Upper lobe of left lung (tissue), 6 donors: ENCODE data around the gene SLC2A4RG. TPM values are rescaled to one million over a fixed set of nuclear protein-coding genes. Genes with fewer than 3 reads are reported as not detected.

ENCODE experiments used
- ATAC-seq, 2 donors: fragments of 200-7000 bp; cut with Tn5 transposase; one replicate each; pipeline ENCODE4 v1.9.1; 2022; ENCODE audit warnings: mild to moderate bottlenecking in 2 of 2, moderate library complexity in 2 of 2; ENCODE audit not compliant: low FRiP score in 2 of 2
- DNase-seq, 2 donors: peaks; one replicate each; pipeline ENCODE4 v3.0.0-alpha.2; 2019 to 2020
- H3K27ac ChIP-seq, 4 donors: fragments of 200-600 bp; sonication (generic); one replicate each; pipeline ENCODE4 v1.5.1; 2016 to 2019
- H3K27me3 ChIP-seq, 4 donors: fragments of 200-600 bp; sonication (generic); one replicate each; pipeline ENCODE4 v1.5.1; 2017 to 2019
- H3K36me3 ChIP-seq, 4 donors: fragments of 200-600 bp; sonication (generic); one replicate each; pipeline ENCODE4 v1.5.1; 2016 to 2019
- H3K4me1 ChIP-seq, 4 donors: fragments of 200-600 bp; sonication (generic); one replicate each; pipeline ENCODE4 v1.5.1; 2018 to 2019
- H3K4me3 ChIP-seq, 4 donors: fragments of 200-600 bp; sonication (generic); one replicate each; pipeline ENCODE4 v1.5.1; 2017 to 2019; ENCODE audit warnings: mild to moderate bottlenecking in 2 of 4, moderate library complexity in 1 of 4
- H3K9me3 ChIP-seq, 4 donors: fragments of 200-600 bp; sonication (generic); one replicate each; pipeline ENCODE4 v1.5.1; 2018 to 2019
- EP300 ChIP-seq, 4 donors: sonication (generic); formaldehyde crosslinking; IDR thresholded peaks; one replicate each; pipeline ENCODE4 v1.5.1; 2017; ENCODE audit warnings: antibody characterized with exemption in 4 of 4, control low read depth in 2 of 4
- POLR2A ChIP-seq, 4 donors: fragments of 450-650 bp; IDR thresholded peaks; one replicate each; pipeline ENCODE4 v1.5.1; 2016 to 2017; ENCODE audit warnings: antibody characterized with exemption in 4 of 4, mild to moderate bottlenecking in 2 of 4
- POLR2AphosphoS5 ChIP-seq, 2 donors: sonication (generic); formaldehyde crosslinking; IDR thresholded peaks; one replicate each; pipeline ENCODE4 v1.5.1; 2017; ENCODE audit warnings: antibody characterized with exemption in 2 of 2
- WGBS, 2 donors: methylation state at CpG; one replicate each; pipeline ENCODE4 v1.1.5; 2017 to 2018; 5-methylcytosine and 5-hydroxymethylcytosine counted together
- total RNA-seq, 6 donors: library from RNA; depleted of rRNA in 4 of 6; stranded (reverse); fragments of >200 nt in 4 of 6; gene quantifications; one replicate each; pipeline versions ENCODE4 v1.1.0 to v1.2.1, GENCODE V29; 2016 to 2021
- TF ChIP-seq, protein P1 (sequence below), 6 experiments: fragments of 450-650 bp in 4 of 6; fragments of 200-600 bp in 2 of 6; sonication (generic) in 2 of 6; IDR thresholded peaks; one replicate each; pipeline ENCODE4 v1.5.1; 2016 to 2019; ENCODE audit warnings: antibody characterized with exemption in 6 of 6
- donor health status: DM: no; HTN: no; CAD: no; lungs with moderate emphysema.
- donor health status: DM: no; HTN: yes; CAD: no; lungs with severe emphysema.

Gene SLC2A4RG
- total RNA-seq, 6 donors from 2014 or later = 28.8 to 106 (median 71.9) TPM

DNA sequence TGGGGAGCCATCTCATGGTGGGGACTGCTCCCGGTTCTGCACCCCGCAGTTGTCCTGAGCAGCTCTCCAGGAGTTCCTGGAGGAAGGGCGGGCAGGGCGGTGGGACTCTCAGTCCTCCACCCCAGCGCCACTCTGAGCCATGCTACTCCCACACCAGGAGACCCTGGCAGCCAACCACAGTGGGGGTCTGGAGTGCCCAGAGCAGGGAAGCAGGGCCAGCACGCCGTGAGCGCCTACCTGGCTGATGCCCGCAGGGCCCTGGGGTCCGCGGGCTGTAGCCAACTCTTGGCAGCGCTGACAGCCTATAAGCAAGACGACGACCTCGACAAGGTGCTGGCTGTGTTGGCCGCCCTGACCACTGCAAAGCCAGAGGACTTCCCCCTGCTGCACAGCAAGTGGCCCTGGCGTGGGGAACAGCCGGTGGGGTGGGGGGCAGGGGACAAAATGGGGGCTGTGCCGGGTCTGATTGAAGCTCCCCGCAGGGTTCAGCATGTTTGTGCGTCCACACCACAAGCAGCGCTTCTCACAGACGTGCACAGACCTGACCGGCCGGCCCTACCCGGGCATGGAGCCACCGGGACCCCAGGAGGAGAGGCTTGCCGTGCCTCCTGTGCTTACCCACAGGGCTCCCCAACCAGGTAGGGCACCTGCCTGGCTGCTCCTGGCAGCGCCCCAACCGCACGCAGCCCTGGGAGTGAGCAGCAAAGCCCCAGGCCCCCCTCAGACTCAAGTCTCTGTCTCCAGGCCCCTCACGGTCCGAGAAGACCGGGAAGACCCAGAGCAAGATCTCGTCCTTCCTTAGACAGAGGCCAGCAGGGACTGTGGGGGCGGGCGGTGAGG lies 44.8 kb upstream of the SLC2A4RG start:
- peaks cover 0 to 40% (median 6%) of the 10 kb centered on the region in 4 donors for H3K36me3 ChIP-seq
- H3K27me3 ChIP-seq = no peaks in the 10 kb centered on the region
- ATAC-seq = no peak
- H3K27ac ChIP-seq = no peak overlapping the region
- peaks cover 39 to 62% (median 45%) of the 10 kb centered on the region in 4 donors for H3K4me1 ChIP-seq
- no peak overlapping the region for H3K4me3 ChIP-seq
- no peaks in the 10 kb centered on the region for H3K9me3 ChIP-seq
- TF ChIP-seq POLR2AphosphoS5 (IDR thresholded peaks at IDR 0.05) (no peak), EP300 (IDR thresholded peaks at IDR 0.05) (no peak), POLR2A (IDR thresholded peaks at IDR 0.05) (no peak)
- TF ChIP-seq, protein P1, sequence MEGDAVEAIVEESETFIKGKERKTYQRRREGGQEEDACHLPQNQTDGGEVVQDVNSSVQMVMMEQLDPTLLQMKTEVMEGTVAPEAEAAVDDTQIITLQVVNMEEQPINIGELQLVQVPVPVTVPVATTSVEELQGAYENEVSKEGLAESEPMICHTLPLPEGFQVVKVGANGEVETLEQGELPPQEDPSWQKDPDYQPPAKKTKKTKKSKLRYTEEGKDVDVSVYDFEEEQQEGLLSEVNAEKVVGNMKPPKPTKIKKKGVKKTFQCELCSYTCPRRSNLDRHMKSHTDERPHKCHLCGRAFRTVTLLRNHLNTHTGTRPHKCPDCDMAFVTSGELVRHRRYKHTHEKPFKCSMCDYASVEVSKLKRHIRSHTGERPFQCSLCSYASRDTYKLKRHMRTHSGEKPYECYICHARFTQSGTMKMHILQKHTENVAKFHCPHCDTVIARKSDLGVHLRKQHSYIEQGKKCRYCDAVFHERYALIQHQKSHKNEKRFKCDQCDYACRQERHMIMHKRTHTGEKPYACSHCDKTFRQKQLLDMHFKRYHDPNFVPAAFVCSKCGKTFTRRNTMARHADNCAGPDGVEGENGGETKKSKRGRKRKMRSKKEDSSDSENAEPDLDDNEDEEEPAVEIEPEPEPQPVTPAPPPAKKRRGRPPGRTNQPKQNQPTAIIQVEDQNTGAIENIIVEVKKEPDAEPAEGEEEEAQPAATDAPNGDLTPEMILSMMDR (IDR thresholded peaks at IDR 0.05) = no peak
- DNase-seq = peak in 1 of 2 donors; percentile 85
- WGBS, 2 donors = 93 to 97% methylated on average over 15 to 34 of the region's 37 CpGs

DNA sequence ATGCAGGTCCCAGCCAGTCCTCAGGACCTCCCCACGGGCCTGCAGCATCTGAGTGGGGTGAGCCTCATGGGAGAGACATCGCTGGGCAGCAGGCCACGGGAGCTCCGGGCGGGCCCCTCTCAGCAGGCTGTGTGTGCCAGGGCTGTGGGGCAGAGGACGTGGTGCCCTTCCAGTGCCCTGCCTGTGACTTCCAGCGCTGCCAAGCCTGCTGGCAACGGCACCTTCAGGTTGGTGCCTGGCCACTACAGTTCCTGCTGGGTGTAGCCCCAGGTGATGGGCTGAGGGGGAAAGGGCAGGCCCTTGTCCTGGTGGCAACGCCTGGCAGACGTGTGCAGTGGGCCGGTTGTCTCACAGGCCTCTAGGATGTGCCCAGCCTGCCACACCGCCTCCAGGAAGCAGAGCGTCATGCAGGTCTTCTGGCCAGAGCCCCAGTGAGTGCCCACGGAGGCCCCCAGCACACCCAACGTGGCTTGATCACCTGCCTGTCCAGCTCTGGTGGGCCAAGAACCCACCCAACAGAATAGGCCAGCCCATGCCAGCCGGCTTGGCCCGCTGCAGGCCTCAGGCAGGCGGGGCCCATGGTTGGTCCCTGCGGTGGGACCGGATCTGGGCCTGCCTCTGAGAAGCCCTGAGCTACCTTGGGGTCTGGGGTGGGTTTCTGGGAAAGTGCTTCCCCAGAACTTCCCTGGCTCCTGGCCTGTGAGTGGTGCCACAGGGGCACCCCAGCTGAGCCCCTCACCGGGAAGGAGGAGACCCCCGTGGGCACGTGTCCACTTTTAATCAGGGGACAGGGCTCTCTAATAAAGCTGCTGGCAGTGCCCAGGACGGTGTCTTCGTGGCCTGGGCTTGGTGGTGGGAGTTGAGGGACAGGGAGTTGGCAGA lies 43.9 kb upstream of the SLC2A4RG start:
- WGBS, 2 donors = 72 to 91% methylated on average over 7 of the region's 25 CpGs
- Histone ChIP-seq H3K4me1 (peaks cover 39 to 60% (median 45%) of the 10 kb centered on the region in 4 donors), H3K4me3 (no peak overlapping the region), H3K27me3 (no peaks in the 10 kb centered on the region), H3K27ac (peak overlapping the region; percentile 2 to 77 (median 42)), H3K36me3 (peaks cover 0 to 38% (median 10%) of the 10 kb centered on the region in 4 donors), H3K9me3 (no peaks in the 10 kb centered on the region)
- no peak for TF ChIP-seq EP300 (IDR thresholded peaks at IDR 0.05)
- TF ChIP-seq, protein P1 (IDR thresholded peaks at IDR 0.05) = no peak
- TF ChIP-seq POLR2AphosphoS5 (IDR thresholded peaks at IDR 0.05) = no peak
- peak in 1 of 4 donors; percentile 1 for TF ChIP-seq POLR2A (IDR thresholded peaks at IDR 0.05)
- peak in 1 of 2 donors; percentile 77 for DNase-seq
- no peak for ATAC-seq

DNA sequence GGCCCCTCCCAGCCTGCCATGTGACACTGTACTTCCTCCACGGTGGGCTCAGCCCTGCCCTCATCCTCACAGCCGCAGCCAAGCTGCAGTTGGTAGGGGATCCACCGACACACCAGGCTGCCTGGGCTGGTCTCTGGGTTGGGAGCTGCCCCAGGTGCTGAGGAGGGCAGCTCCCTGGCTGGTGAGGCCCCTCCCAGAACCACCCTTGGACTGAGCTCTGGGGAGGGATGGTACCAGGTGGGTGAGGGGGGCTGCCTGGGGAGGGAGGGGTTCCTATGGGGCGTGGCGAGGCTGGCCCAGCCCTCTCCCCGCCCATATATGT lies 43.3 kb upstream of the SLC2A4RG start:
- Histone ChIP-seq H3K4me1 (peaks cover 36 to 57% (median 45%) of the 10 kb centered on the region in 4 donors), H3K9me3 (no peaks in the 10 kb centered on the region), H3K27me3 (no peaks in the 10 kb centered on the region), H3K27ac (peak overlapping the region in 3 of 4 donors; percentile 29 to 77 (median 56)), H3K4me3 (peak overlapping the region in 3 of 4 donors; percentile 11 to 38 (median 33)), H3K36me3 (peaks cover 0 to 35% (median 10%) of the 10 kb centered on the region in 4 donors)
- TF ChIP-seq, protein P1 (IDR thresholded peaks at IDR 0.05) = no peak
- TF ChIP-seq POLR2AphosphoS5 (IDR thresholded peaks at IDR 0.05) = no peak
- no peak for TF ChIP-seq POLR2A (IDR thresholded peaks at IDR 0.05)
- TF ChIP-seq EP300 (IDR thresholded peaks at IDR 0.05) = no peak
- ATAC-seq (peak in 1 of 2 donors; percentile 20), DNase-seq (no peak)
- WGBS, 2 donors = no CpG with 5 or more reads among the region's 6 CpGs

DNA sequence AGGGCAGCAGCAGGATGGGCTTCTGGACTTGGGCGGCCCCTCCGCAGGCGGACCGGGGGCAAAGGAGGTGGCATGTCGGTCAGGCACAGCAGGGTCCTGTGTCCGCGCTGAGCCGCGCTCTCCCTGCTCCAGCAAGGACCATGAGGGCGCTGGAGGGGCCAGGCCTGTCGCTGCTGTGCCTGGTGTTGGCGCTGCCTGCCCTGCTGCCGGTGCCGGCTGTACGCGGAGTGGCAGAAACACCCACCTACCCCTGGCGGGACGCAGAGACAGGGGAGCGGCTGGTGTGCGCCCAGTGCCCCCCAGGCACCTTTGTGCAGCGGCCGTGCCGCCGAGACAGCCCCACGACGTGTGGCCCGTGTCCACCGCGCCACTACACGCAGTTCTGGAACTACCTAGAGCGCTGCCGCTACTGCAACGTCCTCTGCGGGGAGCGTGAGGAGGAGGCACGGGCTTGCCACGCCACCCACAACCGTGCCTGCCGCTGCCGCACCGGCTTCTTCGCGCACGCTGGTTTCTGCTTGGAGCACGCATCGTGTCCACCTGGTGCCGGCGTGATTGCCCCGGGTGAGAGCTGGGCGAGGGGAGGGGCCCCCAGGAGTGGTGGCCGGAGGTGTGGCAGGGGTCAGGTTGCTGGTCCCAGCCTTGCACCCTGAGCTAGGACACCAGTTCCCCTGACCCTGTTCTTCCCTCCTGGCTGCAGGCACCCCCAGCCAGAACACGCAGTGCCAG lies 42.8 kb upstream of the SLC2A4RG start, which contains the start of gene TNFRSF6B:
TNFRSF6B (plus strand) TSS at position 25 of the 729 bp plus-strand sequence; CDS start at position 141, 116 bp downstream.
- H3K4me1 ChIP-seq = peaks cover 35 to 53% (median 43%) of the 10 kb centered on the region in 4 donors
- peak in 1 of 2 donors; percentile 86 for DNase-seq

More for the DNA sequence above, 42.8 kb upstream of the SLC2A4RG start, which contains the start of gene TNFRSF6B:
- TF ChIP-seq POLR2A (IDR thresholded peaks at IDR 0.05) (no peak), POLR2AphosphoS5 (IDR thresholded peaks at IDR 0.05) (peak in 1 of 2 donors; percentile 32)
- TF ChIP-seq, protein P1 (IDR thresholded peaks at IDR 0.05) = peak in 2 of 6 experiments; percentile 3 to 8
- ATAC-seq = peak in 1 of 2 donors; percentile 0
- WGBS, 2 donors = 14 to 16% methylated on average over 5 to 18 of the region's 52 CpGs
- peaks cover 0 to 31% (median 10%) of the 10 kb centered on the region in 4 donors for H3K36me3 ChIP-seq
- H3K27me3 ChIP-seq = no peaks in the 10 kb centered on the region
- no peaks in the 10 kb centered on the region for H3K9me3 ChIP-seq
- H3K27ac ChIP-seq = peak within 1 kb of the TSS; percentile 2 to 77 (median 42)
- H3K4me3 ChIP-seq = peak within 1 kb of the TSS; percentile 5 to 38 (median 22)
